DMS53 treated with DMSO at 0.1 percent for 48 hours (cell line): ENCODE results near the gene TSC22D3.
"Not testable (repeated sequence)": the region's sequence is repeated elsewhere in the genome, so short reads cannot be mapped to it uniquely, and the experiment has no call there.

Source experiments
- DNase-seq: peaks from one replicate; lab custom pipeline; 2025; ENCODE audit not compliant: unreplicated experiment; lab: John Stamatoyannopoulos, UW

TSC22D3 gene

GRCh38 chrX:107712231-107713202 lies 63.1 kb downstream of the TSC22D3 start:
- no peak for DNase-seq

GRCh38 chrX:107711521-107712181 lies 63.9 kb downstream of the TSC22D3 start:
- no peak for DNase-seq

- DNase-seq, result peak; percentile 25
Measured at GRCh38 chrX:107710617-107711391, 64.8 kb downstream of the TSC22D3 start.

GRCh38 chrX:107709266-107709806 lies 66.3 kb downstream of the TSC22D3 start:
- no peak for DNase-seq

- no peak for DNase-seq
Measured at GRCh38 chrX:107708762-107709161, 66.8 kb downstream of the TSC22D3 start.

GRCh38 chrX:107707866-107708265 lies 67.7 kb downstream of the TSC22D3 start:
- no peak for DNase-seq

- no peak for DNase-seq
Measured at GRCh38 chrX:107706309-107706708, 69.3 kb downstream of the TSC22D3 start.

- no peak for DNase-seq
Measured at GRCh38 chrX:107704587-107704986, 71.0 kb downstream of the TSC22D3 start.

- no peak for DNase-seq
Measured at GRCh38 chrX:107704181-107704580, 71.4 kb downstream of the TSC22D3 start.

GRCh38 chrX:107701493-107702121 lies 74.0 kb downstream of the TSC22D3 start:
- no peak for DNase-seq

- no peak for DNase-seq
Measured at GRCh38 chrX:107700790-107701189, 74.8 kb downstream of the TSC22D3 start.

- DNase-seq, result no peak
Measured at GRCh38 chrX:107700317-107700774, 75.2 kb downstream of the TSC22D3 start.

- no peak for DNase-seq
Measured at GRCh38 chrX:107699616-107700015, 76.0 kb downstream of the TSC22D3 start.

- DNase-seq, result no peak
Measured at GRCh38 chrX:107691024-107691448, 84.6 kb downstream of the TSC22D3 start.

- no peak for DNase-seq
Measured at GRCh38 chrX:107687445-107687844, 88.1 kb downstream of the TSC22D3 start.

GRCh38 chrX:107686792-107687191 lies 88.8 kb downstream of the TSC22D3 start:
- DNase-seq, result no peak

GRCh38 chrX:107686026-107686425 lies 89.6 kb downstream of the TSC22D3 start:
- no peak for DNase-seq

GRCh38 chrX:107685586-107685985 lies 90.0 kb downstream of the TSC22D3 start:
- not testable (repeated sequence) for DNase-seq

GRCh38 chrX:107684956-107685385 lies 90.6 kb downstream of the TSC22D3 start:
- no peak for DNase-seq

GRCh38 chrX:107683931-107684330 lies 91.7 kb downstream of the TSC22D3 start:
- DNase-seq, result no peak
